MG63 (cell line): Measurements from ENCODE around the gene DUS2. TPM values are rescaled to one million over a fixed set of nuclear protein-coding genes. Genes with fewer than 3 reads are reported as not detected.

Experiments
- DNase-seq: peaks from one replicate; pipeline ENCODE4 v3.0.0-alpha.2; 2020
- H3K27me3 ChIP-seq: fragments of 250-450 bp; sonication (Bioruptor Pico); 2 replicates; pipeline ENCODE4 v1.5.1; 2020; ENCODE audit warnings: mild to moderate bottlenecking, moderate library complexity
- H3K36me3 ChIP-seq: fragments of 250-450 bp; sonication (Bioruptor Pico); 2 replicates; pipeline ENCODE4 v1.5.1; 2020; ENCODE audit warnings: mild to moderate bottlenecking, moderate library complexity
- H3K4me3 ChIP-seq: fragments of 250-450 bp; sonication (Bioruptor Pico); 2 replicates; pipeline ENCODE4 v1.5.1; 2020; ENCODE audit warnings: mild to moderate bottlenecking, moderate library complexity
- H3K9me3 ChIP-seq: fragments of 250-450 bp; sonication (Bioruptor Pico); 2 replicates; pipeline ENCODE4 v1.5.1; 2020; ENCODE audit warnings: mild to moderate bottlenecking, moderate library complexity
- total RNA-seq: library from RNA; depleted of rRNA; stranded (reverse); fragments of >200 nt; shearing (Covaris generic); gene quantifications from 2 replicates; pipeline ENCODE4 v1.2.3, GENCODE V29; 2014; ENCODE audit warnings: low replicate concordance

Gene DUS2
- total RNA-seq, 1 experiment from 2014 or later: 16.9 TPM

GRCh38 chr16:68078701-68079375 is 55.8 kb downstream of the DUS2 start:
- DNase-seq: no peak
- Histone ChIP-seq H3K27me3 (no peaks in the 10 kb centered on the region), H3K9me3 (no peaks in the 10 kb centered on the region), H3K36me3 (no peaks in the 10 kb centered on the region), H3K4me3 (no peak overlapping the region)

- H3K9me3 ChIP-seq: no peaks in the 10 kb centered on the region
- H3K4me3 ChIP-seq: no peak overlapping the region
- no peak for DNase-seq
- no peaks in the 10 kb centered on the region for H3K27me3 ChIP-seq
- no peaks in the 10 kb centered on the region for H3K36me3 ChIP-seq
Observed at GRCh38 chr16:68079376-68079625, 56.2 kb downstream of the DUS2 start.

GRCh38 chr16:68079626-68080344 is 56.7 kb downstream of the DUS2 start:
- Histone ChIP-seq H3K4me3 (no peak overlapping the region), H3K9me3 (no peaks in the 10 kb centered on the region), H3K27me3 (no peaks in the 10 kb centered on the region), H3K36me3 (no peaks in the 10 kb centered on the region)
- DNase-seq: no peak

GRCh38 chr16:68081861-68082628 is 59.0 kb downstream of the DUS2 start:
- Histone ChIP-seq H3K9me3 (no peaks in the 10 kb centered on the region), H3K36me3 (no peaks in the 10 kb centered on the region), H3K4me3 (no peak overlapping the region), H3K27me3 (no peaks in the 10 kb centered on the region)
- DNase-seq: no peak

- H3K27me3 ChIP-seq: no peaks in the 10 kb centered on the region
- no peaks in the 10 kb centered on the region for H3K9me3 ChIP-seq
- no peak overlapping the region for H3K4me3 ChIP-seq
- DNase-seq: no peak
- H3K36me3 ChIP-seq: no peaks in the 10 kb centered on the region
Observed at GRCh38 chr16:68082629-68083238, 59.6 kb downstream of the DUS2 start.

GRCh38 chr16:68083239-68083781 is 60.2 kb downstream of the DUS2 start:
- H3K9me3 ChIP-seq: no peaks in the 10 kb centered on the region
- no peaks in the 10 kb centered on the region for H3K36me3 ChIP-seq
- H3K4me3 ChIP-seq: no peak overlapping the region
- H3K27me3 ChIP-seq: no peaks in the 10 kb centered on the region
- DNase-seq: no peak

- H3K27me3 ChIP-seq: no peaks in the 10 kb centered on the region
- H3K4me3 ChIP-seq: no peak overlapping the region
- no peaks in the 10 kb centered on the region for H3K9me3 ChIP-seq
- H3K36me3 ChIP-seq: no peaks in the 10 kb centered on the region
- no peak for DNase-seq
Observed at GRCh38 chr16:68083861-68084503, 60.9 kb downstream of the DUS2 start.

GRCh38 chr16:68084504-68085258 is 61.6 kb downstream of the DUS2 start:
- no peaks in the 10 kb centered on the region for H3K9me3 ChIP-seq
- H3K27me3 ChIP-seq: no peaks in the 10 kb centered on the region
- DNase-seq: no peak
- no peak overlapping the region; the same call in 1 of the 2 replicates for H3K4me3 ChIP-seq
- no peaks in the 10 kb centered on the region for H3K36me3 ChIP-seq

- peak; percentile 95 for DNase-seq
- H3K9me3 ChIP-seq: no peaks in the 10 kb centered on the region
- no peaks in the 10 kb centered on the region for H3K36me3 ChIP-seq
- H3K4me3 ChIP-seq: peak within 1 kb of the TSS; percentile 69
- no peaks in the 10 kb centered on the region for H3K27me3 ChIP-seq
Observed at GRCh38 chr16:68085259-68086071, 62.4 kb downstream of the DUS2 start, which contains the start of gene NFATC3. NFATC3 (plus strand) TSS chr16:68085370; CDS start chr16:68085682, 312 bp downstream.

GRCh38 chr16:68086336-68086841 is 63.3 kb downstream of the DUS2 start:
- Histone ChIP-seq H3K9me3 (no peaks in the 10 kb centered on the region), H3K27me3 (no peaks in the 10 kb centered on the region), H3K36me3 (no peaks in the 10 kb centered on the region), H3K4me3 (peak overlapping the region; percentile 69)
- no peak for DNase-seq

GRCh38 chr16:68086860-68087268 is 63.8 kb downstream of the DUS2 start:
- no peaks in the 10 kb centered on the region for H3K36me3 ChIP-seq
- peak overlapping the region; percentile 69 for H3K4me3 ChIP-seq
- H3K27me3 ChIP-seq: no peaks in the 10 kb centered on the region
- no peak for DNase-seq
- no peaks in the 10 kb centered on the region for H3K9me3 ChIP-seq

GRCh38 chr16:68087688-68088087 is 64.6 kb downstream of the DUS2 start:
- DNase-seq: no peak
- peak overlapping the region; percentile 69 for H3K4me3 ChIP-seq
- no peaks in the 10 kb centered on the region for H3K27me3 ChIP-seq
- H3K9me3 ChIP-seq: no peaks in the 10 kb centered on the region
- H3K36me3 ChIP-seq: no peaks in the 10 kb centered on the region

GRCh38 chr16:68088130-68088972 is 65.3 kb downstream of the DUS2 start:
- no peak overlapping the region for H3K4me3 ChIP-seq
- no peaks in the 10 kb centered on the region for H3K9me3 ChIP-seq
- DNase-seq: no peak
- no peaks in the 10 kb centered on the region for H3K36me3 ChIP-seq
- no peaks in the 10 kb centered on the region for H3K27me3 ChIP-seq

GRCh38 chr16:68089067-68089466 is 66.0 kb downstream of the DUS2 start:
- DNase-seq: no peak
- Histone ChIP-seq H3K4me3 (no peak overlapping the region), H3K36me3 (no peaks in the 10 kb centered on the region), H3K9me3 (no peaks in the 10 kb centered on the region), H3K27me3 (no peaks in the 10 kb centered on the region)
